HL-60 (cell line): ENCODE results near the gene PDLIM5.

ENCODE experiments used
- DNase-seq, 2 experiments: peaks; one replicate each; pipeline ENCODE4 v3.0.0-alpha.2; 2010 to 2020; ENCODE audit warnings: low read depth in 1 of 2, low spot score in 1 of 2
- H3K27ac ChIP-seq: fragments of 250-450 bp; sonication (Bioruptor Pico); replicated peaks from 2 replicates; pipeline ENCODE4 v1.5.1; 2020; ENCODE audit warnings: mild to moderate bottlenecking, moderate library complexity
- H3K27me3 ChIP-seq: fragments of 250-450 bp; sonication (Bioruptor Pico); 2 replicates; pipeline ENCODE4 v1.5.1; 2021; ENCODE audit warnings: mild to moderate bottlenecking, moderate library complexity; ENCODE audit not compliant: insufficient read depth, poor library complexity, severe bottlenecking
- H3K4me3 ChIP-seq: replicated peaks from 2 replicates; pipeline ENCODE4 v1.5.1; 2011; ENCODE audit warnings: mild to moderate bottlenecking, control low read depth, low read length; ENCODE audit not compliant: insufficient read depth
- GABPA ChIP-seq: IDR thresholded peaks from 2 replicates; pipeline ENCODE4 v1.6.1; 2012; ENCODE audit warnings: low read depth
- POLR2AphosphoS5 ChIP-seq: IDR thresholded peaks from 2 replicates; pipeline ENCODE4 v1.6.1; 2012; ENCODE audit warnings: low read depth
- REST ChIP-seq: IDR thresholded peaks from 2 replicates; pipeline ENCODE4 v1.6.1; 2012; ENCODE audit warnings: low read depth; ENCODE audit not compliant: insufficient replicate concordance
- SPI1 ChIP-seq: IDR thresholded peaks from 2 replicates; pipeline ENCODE4 v1.6.1; 2012; ENCODE audit warnings: low read depth, mild to moderate bottlenecking, borderline replicate concordance
- TF ChIP-seq, protein P1 (sequence below): IDR thresholded peaks from one replicate; pipeline ENCODE4 v1.5.1; 2011; ENCODE audit warnings: low read length, control low read depth, inconsistent platforms; ENCODE audit not compliant: insufficient read depth

The PDLIM5 gene

DNA sequence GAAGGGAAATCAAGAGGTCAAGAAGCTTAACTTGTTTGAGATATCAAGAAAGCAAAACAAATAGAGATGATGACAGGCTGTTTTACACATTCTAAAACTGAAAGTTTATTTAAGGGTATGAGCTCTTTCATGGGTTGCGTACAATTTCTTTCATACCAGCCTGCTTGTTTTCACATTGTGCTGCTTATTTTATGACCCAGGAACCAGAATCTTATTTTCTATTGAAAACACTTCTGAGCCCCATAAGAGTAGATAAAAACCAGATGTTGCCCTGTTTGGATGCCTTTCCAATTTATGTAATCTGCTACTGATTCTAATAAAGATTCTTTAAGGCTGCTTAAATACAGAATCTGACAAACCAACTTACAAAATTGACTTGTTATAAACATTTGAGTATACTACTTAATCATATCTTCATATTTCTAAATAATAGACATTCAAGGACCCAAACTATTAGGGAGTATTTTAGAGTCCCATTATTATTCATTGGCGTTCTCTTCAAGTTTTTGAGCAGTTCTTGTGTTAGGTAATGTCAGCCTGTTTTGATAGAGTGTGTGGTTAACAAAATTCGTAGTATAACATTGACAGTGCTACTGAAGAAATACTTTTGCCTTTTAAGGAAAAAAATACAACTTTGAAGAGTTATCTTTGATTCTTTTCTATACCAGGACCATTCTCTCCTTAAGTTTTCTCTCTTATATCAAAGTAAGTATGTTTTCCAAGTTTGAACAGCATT is 74.4 kb downstream of the PDLIM5 start:
- TF ChIP-seq GABPA (no peak), REST (no peak)
- Histone ChIP-seq H3K27ac (no peak overlapping the region), H3K4me3 (no peak overlapping the region), H3K27me3 (no peaks in the 10 kb centered on the region)
- no peak for DNase-seq

- Histone ChIP-seq H3K27ac (no peak overlapping the region), H3K4me3 (no peak overlapping the region), H3K27me3 (no peaks in the 10 kb centered on the region)
- no peak for DNase-seq
- TF ChIP-seq POLR2AphosphoS5 (no peak), GABPA (no peak), SPI1 (no peak)
- TF ChIP-seq, protein P1, sequence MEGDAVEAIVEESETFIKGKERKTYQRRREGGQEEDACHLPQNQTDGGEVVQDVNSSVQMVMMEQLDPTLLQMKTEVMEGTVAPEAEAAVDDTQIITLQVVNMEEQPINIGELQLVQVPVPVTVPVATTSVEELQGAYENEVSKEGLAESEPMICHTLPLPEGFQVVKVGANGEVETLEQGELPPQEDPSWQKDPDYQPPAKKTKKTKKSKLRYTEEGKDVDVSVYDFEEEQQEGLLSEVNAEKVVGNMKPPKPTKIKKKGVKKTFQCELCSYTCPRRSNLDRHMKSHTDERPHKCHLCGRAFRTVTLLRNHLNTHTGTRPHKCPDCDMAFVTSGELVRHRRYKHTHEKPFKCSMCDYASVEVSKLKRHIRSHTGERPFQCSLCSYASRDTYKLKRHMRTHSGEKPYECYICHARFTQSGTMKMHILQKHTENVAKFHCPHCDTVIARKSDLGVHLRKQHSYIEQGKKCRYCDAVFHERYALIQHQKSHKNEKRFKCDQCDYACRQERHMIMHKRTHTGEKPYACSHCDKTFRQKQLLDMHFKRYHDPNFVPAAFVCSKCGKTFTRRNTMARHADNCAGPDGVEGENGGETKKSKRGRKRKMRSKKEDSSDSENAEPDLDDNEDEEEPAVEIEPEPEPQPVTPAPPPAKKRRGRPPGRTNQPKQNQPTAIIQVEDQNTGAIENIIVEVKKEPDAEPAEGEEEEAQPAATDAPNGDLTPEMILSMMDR, result no peak
Measured at GRCh38 chr4:94527556-94528233, 76.0 kb downstream of the PDLIM5 start.

DNA sequence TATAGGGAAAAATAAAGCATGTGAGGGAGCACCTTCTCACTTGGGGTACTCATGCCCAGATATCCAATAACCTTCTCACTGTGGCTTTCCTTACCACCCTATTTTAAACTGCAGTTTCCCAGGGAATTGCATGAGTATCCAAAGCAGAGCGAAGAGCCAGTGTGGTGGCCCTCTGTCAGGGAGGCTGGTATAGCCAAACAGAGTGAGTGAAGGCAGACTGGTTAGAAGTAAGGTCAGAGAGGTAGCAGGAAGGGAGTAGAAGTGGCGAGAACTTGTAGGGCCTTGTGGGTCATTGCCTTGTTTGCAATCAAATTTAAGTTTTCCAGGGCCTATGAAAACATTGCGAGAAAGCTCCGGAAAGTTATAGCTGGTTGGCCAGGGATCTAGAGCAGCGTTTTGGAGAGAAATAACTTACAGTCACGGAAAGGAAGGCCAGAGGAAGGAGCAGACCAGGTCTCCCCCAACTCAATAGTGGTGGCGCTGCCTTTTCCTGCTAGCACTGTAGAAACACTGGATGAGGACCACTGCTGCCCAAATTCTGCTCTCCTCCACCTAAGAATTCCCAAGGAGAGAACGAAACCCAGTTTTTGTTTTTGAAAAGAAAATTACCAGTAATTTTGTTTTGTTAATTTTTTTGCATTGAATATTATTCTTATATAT is 77.2 kb downstream of the PDLIM5 start:
- TF ChIP-seq REST (no peak), SPI1 (no peak), GABPA (no peak), POLR2AphosphoS5 (no peak)
- TF ChIP-seq, protein P1, result no peak
- no peak for DNase-seq
- no peak overlapping the region for H3K27ac ChIP-seq
- H3K4me3 ChIP-seq, result no peak overlapping the region
- H3K27me3 ChIP-seq, result no peaks in the 10 kb centered on the region

GRCh38 chr4:94530073-94530472 is 78.3 kb downstream of the PDLIM5 start:
- Histone ChIP-seq H3K27ac (no peak overlapping the region), H3K27me3 (no peaks in the 10 kb centered on the region), H3K4me3 (no peak overlapping the region)
- no peak for DNase-seq
- TF ChIP-seq REST (no peak), GABPA (no peak), SPI1 (no peak), POLR2AphosphoS5 (no peak)
- TF ChIP-seq, protein P1, result no peak
